Femur (tissue), 1 donor: ENCODE data around the gene TMCC1.

Source experiments
- DNase-seq: peaks from one replicate; pipeline ENCODE4 v3.0.0-alpha.2; 2017

TMCC1 gene

DNA sequence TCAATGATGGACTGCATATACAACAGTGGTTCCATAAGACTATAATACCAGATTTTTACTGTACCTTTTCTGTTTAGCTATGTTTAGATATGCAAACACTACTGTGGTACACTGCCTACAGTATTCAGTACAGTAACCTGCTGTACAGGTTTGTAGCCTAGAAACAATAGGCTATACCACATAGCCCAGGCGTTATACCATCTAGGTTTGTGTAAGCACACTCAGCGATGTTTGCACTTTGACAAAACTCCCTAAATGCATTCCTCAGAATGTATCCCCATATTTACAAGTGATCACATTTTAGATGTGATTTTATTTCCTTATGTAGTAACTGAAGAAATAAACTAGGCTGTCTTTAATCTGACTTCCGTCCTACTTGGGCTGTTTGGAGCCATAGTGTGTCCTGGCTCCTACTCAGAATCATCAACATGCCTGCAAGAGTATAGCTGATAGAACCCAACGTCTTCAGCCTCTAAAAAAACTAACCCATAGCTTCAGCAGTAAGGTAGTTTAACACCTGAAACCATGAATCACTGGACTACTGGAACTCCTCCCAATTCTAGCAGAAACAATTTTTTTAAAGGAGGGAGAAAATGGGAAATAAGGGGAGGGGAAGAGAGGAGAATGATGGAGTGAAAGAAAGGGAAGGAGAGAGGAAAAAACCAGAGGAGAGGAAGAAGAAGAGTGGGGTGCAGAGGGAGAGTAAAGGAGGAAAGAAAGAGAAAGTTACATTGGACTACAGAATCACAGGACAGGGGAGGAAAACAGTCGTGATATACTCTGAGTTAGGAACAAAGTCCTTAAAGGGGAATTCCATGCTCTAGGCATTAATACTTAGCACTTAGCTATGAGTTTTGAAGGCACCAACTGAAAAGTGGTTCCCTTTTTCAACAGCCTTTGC, 219.4 kb downstream of the TMCC1 start:
- DNase-seq = no peak

- DNase-seq = no peak
Measured at GRCh38 chr3:129673012-129673411, 220.5 kb downstream of the TMCC1 start.

- DNase-seq = no peak
Measured at GRCh38 chr3:129672412-129672811, 221.1 kb downstream of the TMCC1 start.

DNA sequence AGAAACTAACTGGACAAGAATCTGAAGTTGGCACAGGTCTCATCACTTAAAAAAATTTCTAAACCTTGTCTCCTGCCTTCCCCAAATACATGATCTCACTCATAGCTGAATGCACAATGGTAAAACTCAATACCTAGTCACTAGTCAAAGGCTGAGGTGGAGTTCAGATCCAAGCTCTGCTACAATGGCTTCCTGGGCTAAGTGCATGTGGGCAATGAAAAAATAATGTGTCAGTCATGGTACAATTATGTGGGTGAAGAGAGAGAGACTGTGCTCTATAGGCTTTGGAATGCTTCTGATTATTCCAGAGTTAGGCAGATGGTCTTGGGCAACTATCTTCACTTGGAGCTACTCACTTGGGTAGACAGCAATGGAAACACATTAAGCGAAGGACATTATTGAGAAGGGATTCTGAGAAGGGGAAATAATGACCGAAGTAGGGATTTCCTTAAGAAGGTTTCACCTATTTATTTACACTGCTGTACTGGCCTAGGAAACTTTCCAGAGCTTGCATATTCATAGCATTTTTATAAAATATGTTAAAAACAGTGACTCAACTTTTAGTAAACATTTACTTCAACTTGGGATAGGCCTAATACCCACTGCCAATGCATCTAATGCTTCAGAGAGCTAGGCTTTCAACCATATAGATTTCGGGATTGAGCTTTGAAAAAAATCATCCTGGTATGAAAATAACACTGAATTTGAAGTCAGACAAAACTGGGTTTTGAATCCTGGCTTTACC, 228.3 kb downstream of the TMCC1 start:
- no peak for DNase-seq

GRCh38 chr3:129663930-129664646, 229.4 kb downstream of the TMCC1 start:
- no peak for DNase-seq

DNA sequence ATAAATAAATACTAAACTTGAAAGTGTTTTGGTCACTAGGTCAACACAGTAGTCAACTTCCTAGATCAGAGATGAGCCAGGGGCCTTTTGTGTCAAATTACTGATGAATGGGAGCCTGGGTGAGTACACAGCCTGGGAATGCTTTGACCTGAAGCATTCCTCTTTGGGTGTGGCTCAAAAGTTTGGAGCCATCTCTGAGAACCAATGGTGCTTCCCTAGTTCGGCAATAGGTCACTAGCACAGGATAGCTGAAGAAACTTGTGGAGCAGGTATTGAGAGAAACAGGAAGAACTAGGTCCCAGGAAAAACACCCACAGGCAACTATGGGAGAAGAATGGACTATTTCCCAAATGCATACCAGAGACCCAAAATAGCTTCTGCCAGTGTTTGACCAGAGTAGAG, 230.5 kb downstream of the TMCC1 start:
- DNase-seq = no peak

DNA sequence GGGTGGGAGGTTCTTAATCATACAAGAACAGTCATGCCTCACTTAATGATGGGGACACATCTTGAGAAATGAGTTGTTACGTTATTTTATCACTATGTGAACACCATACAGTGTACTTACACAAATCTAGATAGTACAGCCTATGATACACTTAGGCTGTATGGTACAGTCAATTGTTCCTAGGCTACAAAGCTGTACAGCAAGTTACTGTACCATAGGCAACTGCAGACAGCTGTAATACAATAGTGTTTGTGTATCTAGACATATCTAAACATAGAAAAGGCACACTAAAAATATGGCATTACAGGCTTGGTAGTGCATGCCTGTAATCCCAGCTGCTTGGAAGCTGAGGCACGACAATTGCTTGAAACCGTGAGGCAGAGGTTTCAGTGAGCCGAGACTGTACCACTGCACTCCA, 231.3 kb downstream of the TMCC1 start:
- no peak for DNase-seq

DNA sequence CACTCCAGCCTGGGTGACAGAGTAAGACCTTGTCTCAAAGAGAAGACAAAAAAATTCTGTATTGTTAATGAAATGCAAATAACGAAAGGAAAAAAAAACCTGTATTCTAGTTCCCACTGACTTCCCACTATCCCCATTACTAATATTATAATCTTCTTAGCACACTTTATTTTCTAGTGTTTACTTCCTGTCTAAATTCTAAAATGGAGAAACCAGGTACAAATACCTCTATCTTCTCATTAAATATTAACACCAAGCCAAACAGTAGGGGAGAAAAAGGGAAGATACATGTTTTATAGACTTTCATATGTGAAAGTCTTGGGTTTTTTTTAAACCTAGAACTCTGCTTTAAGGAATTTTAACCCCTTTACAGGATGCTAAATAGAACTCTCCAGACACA, 231.7 kb downstream of the TMCC1 start:
- no peak for DNase-seq

DNA sequence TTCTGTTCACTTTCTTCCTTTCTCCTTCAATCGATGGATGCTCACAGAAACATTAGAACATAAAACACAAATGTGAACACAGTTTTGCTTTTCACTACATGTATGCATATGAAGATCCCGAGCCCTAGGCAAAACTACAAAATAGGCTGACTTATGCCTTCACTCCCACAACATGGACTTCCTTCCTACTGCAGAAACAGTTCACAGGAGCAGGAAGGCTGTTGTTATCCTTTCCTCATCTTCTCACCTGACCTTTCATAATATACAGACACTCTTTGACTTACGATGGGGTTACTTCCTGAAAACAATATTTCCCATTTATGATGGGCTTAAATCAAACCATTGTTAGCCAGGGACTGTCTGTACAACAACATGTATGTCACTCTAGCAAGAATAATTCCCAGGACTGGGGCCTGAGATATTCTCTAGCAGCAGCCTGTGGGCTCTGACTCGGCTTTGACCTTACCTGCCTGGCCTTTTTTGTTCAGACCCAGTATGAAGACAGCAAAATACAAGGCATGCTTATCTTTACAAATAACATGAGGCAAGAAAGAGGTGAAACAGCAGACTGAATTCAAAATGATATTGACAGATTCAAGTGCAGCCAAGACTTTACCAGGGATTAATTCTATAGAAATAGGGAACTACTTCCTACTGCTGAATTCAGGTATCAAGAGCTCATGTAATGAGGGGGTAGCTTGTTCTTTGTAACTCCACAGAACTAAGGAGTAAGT, 235.2 kb downstream of the TMCC1 start:
- no peak for DNase-seq

GRCh38 chr3:129657261-129658046, 236.1 kb downstream of the TMCC1 start:
- DNase-seq = no peak

DNA sequence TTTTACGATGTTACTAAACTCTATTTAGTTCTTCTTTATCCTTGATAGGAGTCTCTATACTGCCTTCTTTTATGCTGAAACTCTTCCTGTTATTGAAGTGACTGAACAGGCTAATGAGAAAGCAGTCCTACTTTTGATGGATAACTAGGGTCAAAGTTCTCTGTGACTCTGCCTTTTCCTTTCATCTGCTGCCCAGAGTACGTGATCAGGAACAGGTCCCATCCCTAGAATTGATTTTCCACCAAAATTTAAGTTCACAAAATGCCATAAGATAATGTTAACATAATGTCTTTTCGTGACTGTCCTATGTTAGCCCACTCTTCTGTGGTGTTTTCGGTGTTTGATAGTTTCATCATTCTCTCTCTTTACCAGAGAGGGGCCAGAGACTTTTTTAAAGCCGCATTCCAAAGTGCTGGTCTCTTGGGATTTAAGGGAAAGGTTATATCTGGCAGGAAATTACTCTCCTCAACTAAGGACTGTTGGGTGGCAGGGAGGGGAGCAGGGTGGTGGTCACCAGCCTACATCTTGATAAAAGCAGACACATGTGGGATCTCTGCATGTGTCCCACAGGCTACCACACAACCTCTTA, 236.8 kb downstream of the TMCC1 start:
- no peak for DNase-seq

- no peak for DNase-seq
Measured at GRCh38 chr3:129655291-129655700, 238.2 kb downstream of the TMCC1 start.

- DNase-seq = no peak
Measured at GRCh38 chr3:129654131-129654530, 239.4 kb downstream of the TMCC1 start.

- DNase-seq = no peak
Measured at GRCh38 chr3:129653019-129653418, 240.5 kb downstream of the TMCC1 start.

DNA sequence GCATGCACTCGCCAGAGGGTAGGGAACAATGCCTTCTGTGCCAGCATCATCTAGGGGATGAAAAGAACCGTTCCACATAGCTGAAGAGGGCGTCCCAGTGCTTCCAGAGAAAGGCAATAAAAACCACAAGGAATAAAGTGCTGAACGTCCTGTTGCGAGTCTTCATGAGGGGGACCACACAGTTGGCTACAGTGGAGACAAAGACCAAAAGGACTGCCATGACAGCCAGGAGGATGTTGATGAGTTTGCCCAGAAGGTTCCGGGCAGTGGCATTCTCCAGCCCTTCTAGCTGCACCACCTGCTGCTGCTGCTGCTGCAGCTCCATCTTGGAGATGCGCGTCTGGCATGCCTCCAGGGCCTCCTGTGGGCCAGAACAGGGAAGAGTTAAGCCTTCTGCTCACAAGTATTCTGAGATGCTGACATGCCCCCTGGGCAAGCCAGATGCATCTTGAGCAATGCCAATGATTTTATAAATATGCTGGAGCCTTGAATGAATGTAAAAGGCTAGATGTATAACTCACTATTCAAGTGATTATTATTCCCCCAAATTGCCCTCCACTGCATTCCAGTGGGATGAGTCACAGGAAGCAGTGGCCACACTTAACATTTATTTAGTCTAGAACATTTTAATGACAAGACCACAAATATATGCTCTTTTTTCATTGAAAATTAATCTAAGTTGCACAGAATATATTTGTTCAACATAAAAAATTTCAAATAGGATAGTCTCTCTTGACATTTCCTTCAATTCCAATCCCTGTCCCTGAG, 241.9 kb downstream of the TMCC1 start:
- peak; percentile 28 for DNase-seq

DNA sequence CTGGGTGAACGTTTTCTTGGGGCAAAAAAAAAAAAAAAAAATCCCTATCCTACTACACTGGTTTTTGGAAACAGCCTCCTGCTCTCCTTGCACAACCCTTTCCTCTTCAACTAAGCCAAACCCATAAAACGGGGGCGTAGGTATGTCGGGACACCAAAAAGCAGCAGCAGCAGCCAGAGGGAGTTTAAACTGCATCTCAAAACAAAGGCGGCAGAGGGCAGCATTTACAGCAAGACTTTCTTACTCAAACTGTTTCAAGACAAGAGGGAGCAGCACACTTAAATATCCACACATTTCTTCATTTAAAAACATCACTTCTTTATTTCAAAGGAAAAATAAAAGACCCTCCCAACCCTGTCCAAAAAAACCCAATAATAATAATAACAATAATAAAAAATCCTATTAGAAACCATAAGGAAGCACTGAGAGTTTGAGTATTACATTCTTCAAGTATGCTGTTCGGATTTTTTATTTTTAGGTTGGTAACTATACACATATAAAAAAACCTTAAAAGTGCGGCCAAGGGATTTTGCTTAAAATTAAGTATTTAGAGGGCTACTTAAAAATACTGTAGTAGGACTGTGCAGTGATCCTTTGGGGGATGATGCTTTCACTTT, 243.1 kb downstream of the TMCC1 start:
- DNase-seq = peak; percentile 85

- DNase-seq = no peak
Measured at GRCh38 chr3:129648391-129648790, 245.1 kb downstream of the TMCC1 start.

GRCh38 chr3:129645286-129645685, 248.2 kb downstream of the TMCC1 start:
- no peak for DNase-seq

DNA sequence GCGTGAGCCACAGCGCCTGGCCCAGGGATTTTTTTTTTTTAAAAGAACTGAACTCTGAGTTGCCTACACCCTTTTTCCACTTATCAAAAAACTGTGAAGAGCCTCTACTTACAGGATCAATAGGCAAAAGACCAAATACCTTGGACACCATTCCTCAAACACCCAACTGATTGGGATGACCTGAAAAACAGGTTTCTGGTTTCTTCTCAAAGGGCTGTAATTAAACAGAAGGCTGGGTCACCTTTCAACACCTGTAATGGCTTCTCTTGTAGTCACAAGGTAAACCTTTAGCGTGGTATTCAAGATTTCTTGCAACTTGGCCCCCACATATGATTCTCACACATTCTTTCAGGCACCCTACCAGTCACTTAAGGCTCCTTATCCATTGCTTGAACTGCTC, 248.7 kb downstream of the TMCC1 start:
- no peak for DNase-seq
